WI38 (cell line): ENCODE data around the gene MED14.

Experiments used
- H3K4me3 ChIP-seq: 2 replicates; pipeline ENCODE4 v1.5.1; 2011; ENCODE audit warnings: low read depth, mild to moderate bottlenecking, control low read depth, low read length
- TF ChIP-seq, protein P1 (sequence below): IDR thresholded peaks from 2 replicates; pipeline ENCODE4 v1.5.1; 2012; ENCODE audit warnings: low read depth, mild to moderate bottlenecking, control low read depth, low read length

Gene MED14

DNA sequence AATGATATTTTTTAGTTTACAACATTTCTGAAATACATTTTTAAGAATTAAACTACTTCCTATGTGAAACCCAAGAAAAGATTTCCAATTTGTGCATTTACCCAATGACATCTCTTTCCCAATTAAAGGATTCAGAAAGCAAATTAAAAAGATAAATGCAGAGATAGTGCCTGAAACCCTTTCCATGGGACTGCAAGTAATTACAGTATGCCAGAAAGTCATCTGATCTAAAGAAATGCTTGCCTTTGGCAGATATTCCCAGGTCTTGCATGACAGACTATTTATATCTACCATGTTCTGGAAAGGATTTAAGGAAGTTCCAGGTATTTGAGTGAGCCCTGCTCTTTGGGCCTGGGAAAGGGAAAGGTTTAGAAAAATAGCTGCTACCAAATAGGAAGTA is 46.4 kb downstream of the MED14 start:
- H3K4me3 ChIP-seq = no peak overlapping the region
- TF ChIP-seq, protein P1, sequence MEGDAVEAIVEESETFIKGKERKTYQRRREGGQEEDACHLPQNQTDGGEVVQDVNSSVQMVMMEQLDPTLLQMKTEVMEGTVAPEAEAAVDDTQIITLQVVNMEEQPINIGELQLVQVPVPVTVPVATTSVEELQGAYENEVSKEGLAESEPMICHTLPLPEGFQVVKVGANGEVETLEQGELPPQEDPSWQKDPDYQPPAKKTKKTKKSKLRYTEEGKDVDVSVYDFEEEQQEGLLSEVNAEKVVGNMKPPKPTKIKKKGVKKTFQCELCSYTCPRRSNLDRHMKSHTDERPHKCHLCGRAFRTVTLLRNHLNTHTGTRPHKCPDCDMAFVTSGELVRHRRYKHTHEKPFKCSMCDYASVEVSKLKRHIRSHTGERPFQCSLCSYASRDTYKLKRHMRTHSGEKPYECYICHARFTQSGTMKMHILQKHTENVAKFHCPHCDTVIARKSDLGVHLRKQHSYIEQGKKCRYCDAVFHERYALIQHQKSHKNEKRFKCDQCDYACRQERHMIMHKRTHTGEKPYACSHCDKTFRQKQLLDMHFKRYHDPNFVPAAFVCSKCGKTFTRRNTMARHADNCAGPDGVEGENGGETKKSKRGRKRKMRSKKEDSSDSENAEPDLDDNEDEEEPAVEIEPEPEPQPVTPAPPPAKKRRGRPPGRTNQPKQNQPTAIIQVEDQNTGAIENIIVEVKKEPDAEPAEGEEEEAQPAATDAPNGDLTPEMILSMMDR = no peak

DNA sequence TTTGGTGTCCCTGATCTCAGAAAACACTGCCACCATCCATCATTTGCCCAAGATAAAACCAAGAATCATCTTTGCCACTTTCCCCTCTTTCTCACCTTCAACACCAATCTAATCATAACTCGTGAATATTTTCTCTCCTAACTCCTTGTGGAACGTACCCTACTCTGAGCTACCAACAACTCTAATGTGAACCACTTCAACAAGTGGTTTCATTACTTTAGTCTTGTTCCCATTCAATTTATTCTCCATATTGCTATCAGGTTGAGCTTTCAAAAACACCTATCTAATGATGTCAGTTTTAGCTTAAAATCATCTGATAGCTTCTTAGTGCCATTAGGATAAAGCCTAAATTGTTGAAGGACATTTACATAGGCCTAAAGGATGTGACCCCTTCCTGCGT is 48.2 kb downstream of the MED14 start:
- TF ChIP-seq, protein P1 = no peak
- H3K4me3 ChIP-seq = no peak overlapping the region

DNA sequence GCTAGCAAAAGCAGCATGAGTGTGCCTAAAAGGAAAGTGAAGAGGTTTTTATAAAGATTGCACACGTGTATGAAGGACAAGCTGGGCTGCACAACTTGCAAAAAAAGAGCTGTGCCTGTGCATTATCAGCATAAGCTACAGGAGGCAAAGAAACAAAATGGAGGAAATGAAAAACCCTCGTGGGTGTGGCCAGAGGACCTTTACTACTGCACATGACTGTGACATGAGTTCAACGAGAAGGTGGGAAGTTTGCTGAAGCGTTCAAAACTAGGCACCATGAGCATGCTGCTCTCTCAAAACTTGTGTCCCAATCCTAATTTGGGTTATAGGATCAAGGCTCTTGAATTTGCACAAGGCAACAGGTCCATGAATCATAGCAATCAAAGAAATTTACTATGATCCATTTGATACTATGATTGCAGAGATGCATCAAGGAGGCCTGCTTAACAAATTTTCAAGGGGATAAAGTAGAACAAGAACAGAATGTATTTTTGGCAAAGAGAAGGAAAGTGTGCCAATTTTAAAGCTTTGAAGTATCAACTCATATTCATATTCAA is 49.9 kb downstream of the MED14 start:
- TF ChIP-seq, protein P1 = no peak
- no peak overlapping the region for H3K4me3 ChIP-seq

DNA sequence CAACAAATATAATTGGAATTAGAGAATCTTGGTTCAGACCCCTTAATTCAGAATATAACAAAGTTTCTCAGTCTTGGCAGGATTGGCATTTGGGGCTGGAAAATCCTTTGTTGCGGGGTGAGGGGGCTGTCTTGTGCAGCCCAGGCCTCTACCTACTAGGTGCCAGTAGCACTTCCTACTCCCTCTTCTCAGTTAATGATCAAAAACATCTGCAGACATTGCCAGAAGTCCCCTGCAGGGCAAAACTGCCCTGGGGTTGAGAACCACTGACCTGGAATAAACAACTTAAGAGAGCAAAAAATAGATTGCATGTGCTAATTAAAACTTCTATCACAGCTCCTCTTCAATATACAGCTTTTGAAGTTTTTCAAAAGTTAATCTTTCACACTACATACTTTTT is 51.2 kb downstream of the MED14 start:
- TF ChIP-seq, protein P1 = no peak
- H3K4me3 ChIP-seq = no peak overlapping the region

DNA sequence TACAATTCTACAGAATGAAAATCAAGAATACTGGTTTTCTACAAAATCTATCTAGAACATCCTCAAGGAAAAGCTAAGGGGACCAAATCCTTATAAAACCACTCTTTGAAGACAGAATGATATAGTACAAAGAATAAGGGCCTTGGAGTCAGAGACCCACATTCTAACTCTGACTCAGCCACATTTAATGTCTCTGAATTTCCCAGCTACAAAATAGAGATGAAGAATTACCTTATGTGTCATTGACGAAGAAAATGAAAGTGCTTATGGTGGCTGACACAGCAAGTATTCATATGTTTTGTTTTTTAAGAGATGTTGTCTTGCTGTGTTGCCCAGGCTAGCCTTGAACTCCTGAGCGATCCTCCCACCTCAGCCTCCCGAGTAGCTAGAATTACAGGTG is 52.1 kb downstream of the MED14 start:
- TF ChIP-seq, protein P1 = no peak
- no peak overlapping the region for H3K4me3 ChIP-seq

DNA sequence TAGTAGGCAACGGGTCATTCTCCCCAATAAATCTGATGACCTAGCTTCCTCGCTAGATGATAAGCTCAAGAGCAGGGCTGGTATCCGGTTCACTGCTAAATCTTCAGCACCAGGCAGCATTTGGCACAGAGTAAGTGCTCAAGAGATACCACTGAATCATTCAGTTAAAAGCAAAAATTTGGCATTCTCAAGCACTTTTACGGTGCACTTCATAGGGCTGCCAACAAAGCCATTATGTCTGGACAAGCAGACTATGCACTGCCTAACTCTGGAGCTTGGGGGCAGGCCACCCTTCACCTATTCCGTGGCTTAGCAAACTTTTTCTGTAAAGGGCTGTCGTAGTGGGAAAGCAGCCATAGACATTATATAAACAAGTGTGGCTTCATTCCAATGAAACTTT is 64.2 kb downstream of the MED14 start:
- TF ChIP-seq, protein P1 = no peak
- no peak overlapping the region for H3K4me3 ChIP-seq

DNA sequence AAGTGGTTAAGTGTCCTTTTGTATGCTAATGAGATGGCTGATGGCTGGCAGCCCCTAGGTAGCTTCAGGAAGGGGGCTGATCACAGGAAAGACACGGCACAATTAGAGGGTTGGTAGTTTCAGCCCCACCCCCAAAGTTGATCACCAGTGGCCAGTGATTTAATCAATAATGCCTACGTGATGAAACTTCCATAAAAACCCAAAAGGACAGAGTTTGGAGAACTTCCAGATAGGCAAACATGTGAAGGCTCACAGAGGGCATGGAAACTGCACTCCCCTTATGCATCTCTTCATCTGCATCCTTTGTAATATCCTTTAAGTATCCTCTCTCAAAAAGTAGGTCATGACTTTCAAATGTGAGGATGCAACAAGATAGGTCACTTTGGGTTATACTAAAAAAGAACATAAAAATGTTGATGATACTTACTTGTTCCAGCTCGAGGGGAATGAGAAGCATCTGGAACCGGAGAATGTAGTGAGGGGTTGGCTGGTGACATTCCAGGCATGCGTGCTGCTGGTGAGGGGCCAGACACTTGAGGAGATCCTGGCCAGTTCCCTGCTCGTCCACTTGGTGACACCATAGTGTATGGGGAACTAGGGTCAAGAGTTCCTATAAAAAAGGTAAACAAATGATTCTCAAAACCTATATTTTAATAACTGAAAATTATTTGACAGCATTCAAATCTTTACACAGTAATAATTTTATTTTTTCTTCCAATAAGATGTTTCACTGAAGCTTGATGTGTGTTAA is 71.3 kb downstream of the MED14 start:
- no peak overlapping the region for H3K4me3 ChIP-seq
- TF ChIP-seq, protein P1 = peak; percentile 27
